Muscle layer of duodenum (tissue), 2 donors: Measurements from ENCODE around the gene CBLIF.
"Not testable (repeated sequence)": the region's sequence is repeated elsewhere in the genome, so short reads cannot be mapped to it uniquely, and the experiment has no call there.

Experiments
- H3K27ac ChIP-seq: one replicate; pipeline ENCODE4 v1.7.0; 2013; ENCODE audit warnings: mild to moderate bottlenecking, low read length
- H3K27me3 ChIP-seq: one replicate; pipeline ENCODE4 v1.7.0; 2013; ENCODE audit warnings: low read depth, mild to moderate bottlenecking, control low read depth, low read length
- H3K36me3 ChIP-seq, 2 donors: one replicate each; pipeline ENCODE4 v1.7.0; 2013; ENCODE audit warnings: low read length in 2 of 2, control low read depth in 1 of 2, mild to moderate bottlenecking in 1 of 2; ENCODE audit not compliant: insufficient read depth in 2 of 2, control insufficient read depth in 1 of 2
- H3K4me1 ChIP-seq, 2 donors: one replicate each; pipeline ENCODE4 v1.7.0; 2013; ENCODE audit warnings: low read length in 2 of 2, mild to moderate bottlenecking in 2 of 2, control low read depth in 1 of 2, moderate library complexity in 1 of 2; ENCODE audit not compliant: insufficient read depth in 2 of 2, control insufficient read depth in 1 of 2
- H3K4me3 ChIP-seq, 2 donors: one replicate each; pipeline ENCODE4 v1.7.0; 2013; ENCODE audit warnings: low read length in 2 of 2, low read depth in 1 of 2, mild to moderate bottlenecking in 1 of 2
- H3K9me3 ChIP-seq, 2 donors: one replicate each; pipeline ENCODE4 v1.7.0; 2013; ENCODE audit warnings: low read length in 2 of 2, control low read depth in 1 of 2, mild to moderate bottlenecking in 1 of 2; ENCODE audit not compliant: control insufficient read depth in 1 of 2
- donor health status: healthy.

CBLIF gene

DNA sequence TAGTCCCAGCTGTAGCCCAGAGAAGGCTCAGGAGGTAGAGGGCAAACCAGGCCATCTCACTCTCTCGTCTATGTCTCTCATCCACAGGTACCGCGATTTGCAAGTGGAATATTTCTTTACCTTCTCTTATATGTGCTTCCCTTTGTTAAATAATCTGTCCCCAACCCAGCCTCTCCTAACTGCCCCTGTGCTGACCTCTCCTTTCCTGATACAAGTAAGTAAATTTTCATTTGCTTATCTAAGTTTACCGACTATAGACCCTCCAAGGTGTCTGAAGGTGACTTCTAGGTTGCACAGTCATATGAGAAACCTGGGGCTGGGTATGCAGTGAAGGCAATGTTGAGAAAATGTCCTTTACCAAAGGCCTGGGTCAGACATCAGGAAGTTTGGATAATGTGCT is at the start of gene CBLIF:
CBLIF (minus strand) TSS at position 101 of the 400 bp plus-strand sequence; CDS start at position 55, 46 bp downstream.
- no peaks in the 10 kb centered on the region for H3K4me1 ChIP-seq
- no peaks in the 10 kb centered on the region for H3K9me3 ChIP-seq
- no peak within 1 kb of the TSS for H3K27ac ChIP-seq
- no peaks in the 10 kb centered on the region for H3K27me3 ChIP-seq
- no peak within 1 kb of the TSS for H3K4me3 ChIP-seq
- H3K36me3 ChIP-seq = no peaks in the 10 kb centered on the region

DNA sequence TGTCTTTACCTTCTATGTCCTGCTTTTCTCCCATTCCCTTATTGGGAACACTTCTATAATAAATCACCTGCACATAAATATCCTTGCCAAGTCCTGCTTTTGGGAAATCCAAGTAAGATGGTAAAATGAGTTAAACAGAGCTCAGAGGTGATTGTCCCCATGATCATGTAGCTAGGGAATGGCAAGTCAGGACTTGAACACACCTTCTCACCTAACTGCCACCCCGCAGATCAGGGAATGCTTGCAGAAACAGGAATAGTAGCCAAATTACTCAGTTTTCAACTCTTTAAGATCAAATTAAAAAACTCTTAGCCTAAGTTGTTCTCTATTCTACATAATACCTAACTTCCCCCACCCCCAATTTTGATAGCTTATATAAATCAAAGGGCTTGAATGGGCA is 49.3 kb upstream of the CBLIF start:
- Histone ChIP-seq H3K36me3 (no peaks in the 10 kb centered on the region), H3K4me1 (no peaks in the 10 kb centered on the region), H3K27me3 (no peaks in the 10 kb centered on the region), H3K27ac (no peak overlapping the region), H3K4me3 (no peak overlapping the region), H3K9me3 (peaks cover 0 to 9% of the 10 kb centered on the region in 2 donors)

DNA sequence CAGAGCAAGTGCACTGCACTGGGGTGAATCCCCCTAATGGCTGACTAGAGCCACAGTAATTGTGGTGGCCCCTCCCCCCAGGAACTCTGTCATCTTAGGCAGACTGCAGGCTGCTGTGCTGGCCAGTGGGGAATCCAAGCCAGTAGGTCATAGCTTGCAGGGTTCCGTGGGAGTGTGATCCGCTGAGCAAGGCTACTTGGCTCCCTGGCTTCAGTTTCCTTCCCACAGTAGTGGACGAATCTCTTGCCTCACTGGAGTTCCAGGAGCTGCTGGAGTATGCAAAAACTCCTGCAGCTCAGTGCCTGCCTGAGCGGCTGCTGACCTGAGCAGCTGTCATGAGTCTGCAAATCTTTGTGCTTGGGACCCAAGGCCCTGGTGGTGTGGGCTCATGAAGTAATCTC is 46.5 kb upstream of the CBLIF start:
- Histone ChIP-seq H3K36me3 (no peaks in the 10 kb centered on the region), H3K9me3 (peaks cover 0 to 13% of the 10 kb centered on the region in 2 donors), H3K27me3 (no peaks in the 10 kb centered on the region), H3K4me3 (no peak overlapping the region), H3K27ac (no peak overlapping the region), H3K4me1 (no peaks in the 10 kb centered on the region)

DNA sequence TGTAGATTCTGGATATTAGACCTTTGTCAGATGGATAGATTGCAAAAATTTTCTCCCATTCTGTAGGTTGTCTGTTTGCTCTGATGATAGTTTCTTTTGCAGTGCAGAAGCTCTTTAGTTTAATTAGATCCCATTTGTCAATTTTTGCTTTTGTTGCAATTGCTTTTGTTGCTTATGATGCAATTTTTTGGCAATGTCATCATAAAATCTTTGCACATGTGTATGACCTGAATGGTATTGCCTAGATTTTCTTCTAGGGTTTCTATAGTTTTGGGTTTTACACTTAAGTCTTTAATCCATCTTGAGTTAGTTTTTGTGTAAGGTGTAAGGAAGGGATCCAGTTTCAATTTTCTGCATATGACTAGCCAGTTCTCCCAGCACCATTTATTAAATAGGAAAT is 41.9 kb upstream of the CBLIF start:
- H3K27ac ChIP-seq = not testable (repeated sequence)
- H3K9me3 ChIP-seq = peaks cover 0 to 16% of the 10 kb centered on the region in 2 donors

DNA sequence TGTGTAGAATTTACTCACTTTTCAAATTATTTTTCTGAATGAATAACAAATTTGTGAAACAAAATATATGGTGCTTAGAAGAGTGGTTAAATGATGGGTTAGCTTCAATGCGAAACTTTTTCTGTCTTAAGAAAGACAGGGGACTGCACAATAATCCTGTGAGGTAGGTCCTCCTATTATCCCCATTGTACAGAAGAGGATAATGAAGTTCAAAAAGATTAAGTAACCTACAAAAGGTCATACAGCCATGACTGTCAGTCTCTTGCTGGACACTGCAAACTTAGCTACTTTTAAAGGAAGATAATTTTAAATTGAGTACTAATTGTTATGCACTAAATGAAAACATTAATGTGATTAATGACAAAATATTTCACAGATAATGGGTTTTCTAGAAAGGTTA is 38.3 kb upstream of the CBLIF start:
- H3K9me3 ChIP-seq = peaks cover 0 to 3% of the 10 kb centered on the region in 2 donors
- no peak overlapping the region for H3K27ac ChIP-seq
- H3K4me3 ChIP-seq = no peak overlapping the region
- H3K4me1 ChIP-seq = no peaks in the 10 kb centered on the region
- no peaks in the 10 kb centered on the region for H3K36me3 ChIP-seq
- H3K27me3 ChIP-seq = no peaks in the 10 kb centered on the region

More for the DNA sequence above, 41.9 kb upstream of the CBLIF start:
- H3K36me3 ChIP-seq, H3K4me1 ChIP-seq, H3K27me3 ChIP-seq, H3K4me3 ChIP-seq: not testable (repeated sequence)

DNA sequence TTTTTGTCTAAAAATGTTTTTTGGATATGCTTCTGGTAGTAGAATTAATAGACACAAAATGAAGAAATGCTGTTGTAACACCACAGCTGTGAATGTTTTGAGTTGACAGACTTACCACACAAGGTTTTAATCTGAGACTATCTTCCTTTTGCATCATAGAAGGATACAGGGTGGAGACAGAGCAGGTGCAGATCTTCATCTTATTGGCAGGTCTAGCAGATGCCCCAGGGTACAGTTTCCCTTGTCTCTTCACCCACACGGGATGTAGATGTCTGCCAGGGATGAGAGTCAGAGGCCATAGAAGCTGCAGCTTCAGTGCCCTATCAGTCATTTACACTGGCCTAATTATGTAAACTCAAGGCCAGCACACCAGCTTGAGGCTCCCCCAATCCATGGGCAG is 34.3 kb upstream of the CBLIF start:
- no peaks in the 10 kb centered on the region for H3K27me3 ChIP-seq
- H3K36me3 ChIP-seq = no peaks in the 10 kb centered on the region
- H3K27ac ChIP-seq = no peak overlapping the region
- H3K4me1 ChIP-seq = no peaks in the 10 kb centered on the region
- no peaks in the 10 kb centered on the region for H3K9me3 ChIP-seq
- H3K4me3 ChIP-seq = no peak overlapping the region

DNA sequence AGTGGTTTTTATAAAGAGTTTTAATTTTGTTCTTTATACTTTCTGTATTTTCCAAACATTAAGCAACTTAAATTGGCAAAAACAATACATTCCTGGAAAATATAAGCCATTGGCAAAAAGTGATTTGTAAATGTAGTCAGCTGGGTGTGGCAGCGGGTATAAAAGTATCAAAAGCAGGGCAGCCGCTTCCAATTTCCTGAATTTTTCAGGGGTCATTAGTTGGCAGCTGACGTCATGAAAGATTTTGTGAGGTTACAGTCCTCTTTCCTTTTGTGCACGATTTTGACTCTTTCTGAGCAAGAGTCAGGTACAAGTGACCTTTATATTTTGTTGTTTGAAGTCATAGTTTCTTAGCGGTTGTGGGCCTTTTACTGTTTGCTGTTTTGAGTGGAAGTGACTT is 33.3 kb upstream of the CBLIF start, which contains the start of gene OOSP3:
OOSP3 (plus strand) TSS at position 208 of the 400 bp plus-strand sequence; CDS start at position 235, 27 bp downstream.
- Histone ChIP-seq H3K36me3 (no peaks in the 10 kb centered on the region), H3K27ac (no peak within 1 kb of the TSS), H3K4me3 (no peak within 1 kb of the TSS), H3K4me1 (no peaks in the 10 kb centered on the region), H3K27me3 (no peaks in the 10 kb centered on the region), H3K9me3 (no peaks in the 10 kb centered on the region)

DNA sequence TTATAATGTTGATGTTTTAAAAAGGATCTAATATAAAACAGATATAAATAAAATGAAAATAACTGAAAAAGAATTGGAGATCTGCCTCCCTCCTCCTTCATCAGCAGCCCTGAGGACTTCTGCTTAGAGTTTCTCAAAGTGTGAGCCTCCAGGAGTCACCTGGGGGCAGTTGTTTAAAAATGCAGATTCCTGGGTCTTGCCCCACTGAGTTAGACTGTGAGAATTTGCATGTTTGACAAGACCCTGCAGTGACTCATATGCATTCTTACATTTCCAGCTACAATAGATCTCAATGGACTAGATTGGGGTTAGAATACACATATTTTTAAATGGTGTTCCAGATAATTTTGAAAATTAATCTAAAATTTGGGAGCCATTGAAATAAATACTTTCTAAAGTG is 32.5 kb upstream of the CBLIF start:
- Histone ChIP-seq H3K27me3 (no peaks in the 10 kb centered on the region), H3K4me1 (no peaks in the 10 kb centered on the region), H3K27ac (no peak overlapping the region), H3K4me3 (no peak overlapping the region), H3K36me3 (no peaks in the 10 kb centered on the region), H3K9me3 (no peaks in the 10 kb centered on the region)

DNA sequence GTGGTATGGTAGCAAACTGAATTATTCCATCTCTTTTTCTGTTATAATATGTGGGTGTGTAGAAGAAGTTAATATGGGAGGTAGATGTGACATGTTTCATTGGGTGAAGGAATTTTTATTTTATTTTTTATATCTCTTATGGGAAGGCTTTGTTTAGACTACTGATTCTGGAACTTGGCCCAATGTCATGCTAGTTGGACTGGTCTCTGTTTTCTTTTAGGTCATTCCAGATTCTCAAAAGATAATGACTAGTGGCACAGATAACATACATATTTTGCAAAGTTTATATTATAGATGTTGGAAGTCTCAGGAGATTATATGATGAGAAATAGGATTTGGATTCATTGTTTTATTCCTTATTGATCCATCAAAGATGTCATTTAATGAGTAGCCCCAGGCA is 32.0 kb upstream of the CBLIF start:
- Histone ChIP-seq H3K4me3 (no peak overlapping the region), H3K36me3 (no peaks in the 10 kb centered on the region), H3K9me3 (no peaks in the 10 kb centered on the region), H3K4me1 (no peaks in the 10 kb centered on the region), H3K27ac (no peak overlapping the region), H3K27me3 (no peaks in the 10 kb centered on the region)

DNA sequence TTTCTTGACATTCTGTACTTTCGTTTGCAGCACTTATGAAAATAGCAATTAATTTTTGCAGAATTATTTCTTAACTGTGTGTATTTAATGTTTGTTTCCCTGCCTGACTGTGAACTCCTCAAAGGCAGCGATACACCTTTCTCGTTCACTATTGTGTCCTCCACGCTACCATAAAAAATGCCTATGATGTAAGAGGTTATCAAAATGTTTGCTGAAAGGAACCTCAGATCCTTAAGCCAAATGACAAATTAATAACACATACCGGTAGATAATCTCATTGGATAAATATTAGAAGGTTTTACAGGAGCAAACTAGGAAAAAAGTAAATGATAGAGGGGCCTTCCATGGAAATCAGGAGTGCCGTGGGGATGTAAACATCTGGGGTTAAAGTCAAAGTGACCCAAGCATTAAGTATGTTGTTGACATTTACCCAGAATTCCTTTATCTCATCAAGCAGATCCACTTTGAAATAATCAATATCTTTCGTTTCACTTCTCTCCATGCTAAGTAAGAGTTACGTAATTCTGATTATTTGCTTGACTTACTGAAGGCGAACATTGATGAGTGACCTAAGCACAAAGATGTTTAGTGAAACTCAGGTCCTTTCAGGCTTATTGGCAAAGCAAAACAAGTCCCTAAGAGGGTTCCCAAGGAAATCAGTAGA is 30.7 kb upstream of the CBLIF start:
- no peaks in the 10 kb centered on the region for H3K27me3 ChIP-seq
- H3K36me3 ChIP-seq = no peaks in the 10 kb centered on the region
- H3K9me3 ChIP-seq = no peaks in the 10 kb centered on the region
- no peak overlapping the region for H3K4me3 ChIP-seq
- H3K4me1 ChIP-seq = no peaks in the 10 kb centered on the region
- H3K27ac ChIP-seq = no peak overlapping the region

DNA sequence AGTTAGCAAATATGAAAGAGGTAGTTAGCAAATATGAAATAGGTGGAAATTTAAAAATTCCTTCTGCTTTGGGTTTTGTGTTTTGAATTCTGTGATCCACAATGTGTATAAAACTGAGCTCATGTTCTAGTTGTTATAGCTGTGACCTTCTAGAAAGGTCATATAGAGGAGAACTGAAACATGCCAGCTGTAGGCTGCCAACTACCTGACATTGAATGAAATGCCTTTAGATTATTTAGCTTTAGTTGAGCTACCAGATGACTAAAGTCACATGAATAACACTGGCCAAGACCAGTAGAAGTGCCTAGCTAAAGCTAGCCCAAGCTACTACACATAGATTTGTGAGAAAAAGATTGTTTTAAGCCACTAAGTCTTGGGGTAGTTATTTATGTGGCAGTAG is 26.8 kb upstream of the CBLIF start:
- H3K4me1 ChIP-seq = no peaks in the 10 kb centered on the region
- H3K36me3 ChIP-seq = no peaks in the 10 kb centered on the region
- no peaks in the 10 kb centered on the region for H3K9me3 ChIP-seq
- no peak overlapping the region for H3K4me3 ChIP-seq
- H3K27me3 ChIP-seq = no peaks in the 10 kb centered on the region
- no peak overlapping the region for H3K27ac ChIP-seq

DNA sequence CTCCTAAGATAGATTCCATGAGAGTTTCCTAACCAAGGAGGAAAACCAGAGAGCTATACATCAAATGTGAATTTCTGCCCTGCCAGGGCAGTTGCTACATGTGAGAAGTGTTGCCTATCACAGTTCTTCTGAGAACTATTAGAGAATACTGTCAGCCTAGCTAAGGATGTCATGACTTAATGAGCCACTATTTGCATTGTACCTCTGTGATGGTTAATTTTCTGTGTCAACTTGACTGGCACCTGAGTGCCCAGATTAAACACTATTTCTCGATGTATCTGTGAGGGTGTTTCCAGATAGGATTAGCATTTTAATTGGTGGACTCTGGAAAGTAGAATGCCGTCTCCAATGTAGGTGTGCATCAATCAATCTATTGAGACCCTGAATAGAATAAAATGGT is 22.6 kb upstream of the CBLIF start:
- no peaks in the 10 kb centered on the region for H3K9me3 ChIP-seq
- H3K36me3 ChIP-seq = no peaks in the 10 kb centered on the region
- H3K27me3 ChIP-seq = no peaks in the 10 kb centered on the region
- H3K4me3 ChIP-seq = no peak overlapping the region
- H3K27ac ChIP-seq = no peak overlapping the region
- H3K4me1 ChIP-seq = no peaks in the 10 kb centered on the region
